ENCODE measurements around the gene NCKAP5. TPM values are rescaled to one million over a fixed set of nuclear protein-coding genes. Genes with fewer than 3 reads are reported as not detected.

The NCKAP5 gene
- total and polyA plus RNA-seq, 2 of the 8 experiments (the other 6 are each of a cell fraction or from before 2014, with no cell fraction given): 0.27 to 0.86 TPM

- H3K9me3 ChIP-seq (ENCODE audit: insufficient read depth in 2 of 2, low read depth in 1 of 2, low read length in 1 of 2): no peaks in the 10 kb centered on the region
- H3K18ac ChIP-seq (ENCODE audit: extremely low read depth, low read length): no peak overlapping the region
- H3K27me3 ChIP-seq (replicated peaks in 1 of 4; ENCODE audit: control insufficient read depth in 3 of 4, extremely low read depth in 1 of 4, insufficient read depth in 3 of 4, low read length in 3 of 4): peaks cover 0 to 1% (median 0%) of the 10 kb centered on the region in 4 experiments; a peak in 1 of 7 replicates
- H2AK5ac ChIP-seq (ENCODE audit: low read depth, low read length): no peak overlapping the region
- DNase-seq (ENCODE audit: low read depth in 1 of 2, low spot score in 2 of 2) (no peak), FAIRE-seq (no peak)
- no peak overlapping the region for H3K4ac ChIP-seq (replicated peaks; ENCODE audit: insufficient read length, low read depth, low read length)
- no peak overlapping the region for H4K91ac ChIP-seq (replicated peaks; ENCODE audit: insufficient read length, low read length)
- no peaks in the 10 kb centered on the region for H3K79me2 ChIP-seq (ENCODE audit: control insufficient read depth in 1 of 2, insufficient read depth in 2 of 2, low read length in 2 of 2)
- CTCF ChIA-PET (ENCODE audit: partially characterized antibody): interaction anchor here (1.2 kb wide), 1 partner anchor 630 kb away, joined by 3 read pairs; no protein-coding TSS in a partner anchor
- no peaks in the 10 kb centered on the region for H3K4me1 ChIP-seq (replicated peaks in 1 of 4; ENCODE audit: control insufficient read depth in 3 of 4, insufficient read depth in 4 of 4, low read length in 3 of 4)
- no peaks in the 10 kb centered on the region for H4K20me1 ChIP-seq (replicated peaks in 1 of 2; ENCODE audit: control insufficient read depth in 1 of 2, insufficient read depth in 2 of 2, low read length in 2 of 2)
- H4K8ac ChIP-seq (ENCODE audit: extremely low read depth, insufficient read depth, low read length): no peak overlapping the region
- H3K79me1 ChIP-seq (ENCODE audit: low read depth, low read length): no peaks in the 10 kb centered on the region
- H4K5ac ChIP-seq (ENCODE audit: insufficient read length, low read depth, low read length): no peak overlapping the region
- H3K4me2 ChIP-seq (ENCODE audit: insufficient read depth in 1 of 2, low read depth in 2 of 2, low read length in 2 of 2): no peak overlapping the region
- no peak overlapping the region for H3K9ac ChIP-seq (replicated peaks in 1 of 4; ENCODE audit: extremely low read depth in 1 of 4, low read depth in 3 of 4, low read length in 3 of 4)
- 95% methylated on average over 4 of the region's 4 CpGs; no CpG with 5 or more reads in 1 of the 2 experiments for WGBS, 2 experiments (ENCODE audit: extremely low coverage in 1 of 2, insufficient coverage in 1 of 2, insufficient read length in 1 of 2, insufficient replicate concordance in 2 of 2, low coverage in 1 of 2, low lambda C conversion rate in 2 of 2, missing lambda C conversion rate in 1 of 2)
- POLR2A ChIA-PET (ENCODE audit: partially characterized antibody): no interaction called here
- H2BK12ac ChIP-seq (ENCODE audit: low read depth, low read length): no peak overlapping the region
- H3K23me2 ChIP-seq (ENCODE audit: low read depth, low read length): no peaks in the 10 kb centered on the region
- no peaks in the 10 kb centered on the region for H3K36me3 ChIP-seq (ENCODE audit: control insufficient read depth in 2 of 4, insufficient read depth in 4 of 4, low read length in 3 of 4)
- no peak overlapping the region for H3K27ac ChIP-seq (ENCODE audit: low read depth, low read length)
- no peak overlapping the region for H3K56ac ChIP-seq (replicated peaks; ENCODE audit: insufficient read length, low read depth, low read length)
- no peak overlapping the region for H3K14ac ChIP-seq (ENCODE audit: insufficient read length)
- no peak overlapping the region for H2BK20ac ChIP-seq (ENCODE audit: low read length)
- TF ChIP-seq POLR2A (IDR thresholded peaks at IDR 0.05; ENCODE audit: control extremely low read depth in 1 of 2, low read depth in 2 of 2, low read length in 2 of 2) (no peak), NRF1 (IDR thresholded peaks at IDR 0.05; ENCODE audit: low read depth, low read length) (no peak), TAF7 (optimal IDR thresholded peaks at IDR 0.05; ENCODE audit: borderline replicate concordance, low read depth, low read length) (no peak), POU5F1 (IDR thresholded peaks at IDR 0.05; ENCODE audit: low read depth, low read length) (no peak), TAF1 (IDR thresholded peaks at IDR 0.05; ENCODE audit: low read depth, low read length) (no peak), CEBPB (IDR thresholded peaks at IDR 0.05; ENCODE audit: low read depth, low read length) (no peak), KDM4A (IDR thresholded peaks at IDR 0.05; ENCODE audit: low read depth, low read length, severe bottlenecking) (no peak), MAX (IDR thresholded peaks at IDR 0.05) (no peak)
- H2BK15ac ChIP-seq (ENCODE audit: low read length): no peak overlapping the region
- no peak overlapping the region for H3K23ac ChIP-seq (ENCODE audit: insufficient read length)
- H2AFZ ChIP-seq (ENCODE audit: low read length): no peak overlapping the region
- no peak overlapping the region for H2BK120ac ChIP-seq (replicated peaks; ENCODE audit: low read depth, low read length)
- no peak overlapping the region for H2BK5ac ChIP-seq (ENCODE audit: low read depth, low read length)
- H3K4me3 ChIP-seq (ENCODE audit: extremely low read depth in 1 of 4, insufficient read depth in 2 of 4, low read depth in 3 of 4, low read length in 4 of 4): no peak overlapping the region
Observed at GRCh38 chr2:133177196-133177595, 391.1 kb downstream of the NCKAP5 start.
